RPMI8226 (cell line): ENCODE data around the gene POU2AF2.

Experiments used
- DNase-seq: peaks from one replicate; pipeline ENCODE4 v3.0.0-alpha.2; 2015

Gene POU2AF2

GRCh38 chr11:111334532-111335502, 89.3 kb downstream of the POU2AF2 start:
- DNase-seq, result no peak

- DNase-seq, result no peak
These were observed 90.0 kb downstream of the POU2AF2 start for GRCh38 chr11:111335549-111335948.
